Calu3 (cell line): ENCODE data around the gene TRIM38. TPM values are rescaled to one million over a fixed set of nuclear protein-coding genes. Genes with fewer than 3 reads are reported as not detected.

Source experiments
- BruUV-seq: library from RNA; stranded (reverse); fragments of 400-500 nt; replicated peaks from 2 replicates; lab custom pipeline; 2021; lab: Mats Ljungman, UMichigan
- CTCF ChIA-PET: fragments of 300-600 bp; sonication (Branson Sonifier 250); formaldehyde crosslinking; loops from one replicate; lab custom pipeline; 2022; ENCODE audit warnings: antibody characterized with exemption; lab: Charles Lee
- DNase-seq: peaks from one replicate; pipeline ENCODE4 v3.0.0; 2022
- H3K27ac Mint-ChIP-seq: one replicate; pipeline ENCODE4 v1.8.0; 2022; ENCODE audit warnings: mixed read lengths; ENCODE audit not compliant: unreplicated experiment
- H3K27me3 Mint-ChIP-seq: one replicate; pipeline ENCODE4 v1.8.0; 2022; ENCODE audit warnings: mixed read lengths; ENCODE audit not compliant: unreplicated experiment
- H3K36me3 Mint-ChIP-seq: one replicate; pipeline ENCODE4 v1.8.0; 2022; ENCODE audit warnings: mild to moderate bottlenecking, moderate library complexity, mixed read lengths; ENCODE audit not compliant: insufficient read depth, unreplicated experiment
- H3K4me1 Mint-ChIP-seq: one replicate; pipeline ENCODE4 v1.8.0; 2022; ENCODE audit warnings: mild to moderate bottlenecking, low read depth, mixed read lengths; ENCODE audit not compliant: unreplicated experiment
- H3K4me3 Mint-ChIP-seq: one replicate; pipeline ENCODE4 v1.8.0; 2022; ENCODE audit warnings: mild to moderate bottlenecking, low read depth, moderate library complexity, mixed read lengths; ENCODE audit not compliant: unreplicated experiment
- H3K9me3 Mint-ChIP-seq: one replicate; pipeline ENCODE4 v1.8.0; 2022; ENCODE audit warnings: low read depth, mixed read lengths; ENCODE audit not compliant: unreplicated experiment
- CTCF ChIP-seq: fragments of 200-600 bp; IDR thresholded peaks from one replicate; pipeline ENCODE4 v1.8.0; 2022; ENCODE audit warnings: antibody characterized with exemption; ENCODE audit not compliant: unreplicated experiment
- intact Hi-C: fragments of 100-400 bp; cut with micrococcal nuclease; formaldehyde crosslinking; loops from one replicate; pipeline ENCODE4 v1.10.0; 2022; ENCODE audit not compliant: unreplicated experiment
- total RNA-seq: library from RNA; stranded (reverse); gene quantifications from 2 replicates; pipeline ENCODE4 v1.2.3, GENCODE V29; 2022

TRIM38 gene
- total RNA-seq, 1 experiment from 2014 or later: 20.6 TPM

GRCh38 chr6:25952535-25952934 lies 10.1 kb upstream of the TRIM38 start:
- no TSS peak for BruUV-seq
- Mint-ChIP-seq H3K4me3 (no peak overlapping the region), H3K27me3 (no peaks in the 10 kb centered on the region), H3K9me3 (no peaks in the 10 kb centered on the region), H3K4me1 (no peaks in the 10 kb centered on the region), H3K36me3 (no peaks in the 10 kb centered on the region), H3K27ac (no peak overlapping the region)
- no peak for TF ChIP-seq CTCF
- no peak for DNase-seq
- CTCF ChIA-PET: no interaction called here
- intact Hi-C loops: no loop called here

DNA sequence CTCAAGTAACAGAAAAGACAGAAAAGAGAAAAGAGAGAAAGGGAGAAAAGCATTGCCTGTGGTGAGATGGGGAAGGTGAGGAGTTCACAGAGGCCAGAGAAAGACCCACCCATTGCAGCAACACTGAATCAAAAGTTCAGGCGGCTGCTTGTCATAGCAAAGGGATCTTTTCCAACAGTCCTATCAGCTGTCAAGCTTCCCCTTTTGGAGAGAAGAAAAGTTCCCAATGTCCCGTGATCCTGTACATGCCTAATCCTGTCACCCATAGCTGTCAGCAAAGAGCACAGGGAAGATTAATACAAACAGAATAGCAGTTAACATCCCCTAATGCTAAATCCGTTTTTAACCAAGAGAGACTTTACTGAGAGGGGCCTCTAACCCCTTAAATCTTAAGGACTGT lies 8.9 kb upstream of the TRIM38 start:
- no peaks in the 10 kb centered on the region for H3K36me3 Mint-ChIP-seq
- TF ChIP-seq CTCF: no peak

GRCh38 chr6:25954756-25955155 lies 7.8 kb upstream of the TRIM38 start:
- Mint-ChIP-seq H3K4me3 (no peak overlapping the region), H3K27me3 (no peaks in the 10 kb centered on the region), H3K36me3 (no peaks in the 10 kb centered on the region), H3K9me3 (peaks cover 4% of the 10 kb centered on the region), H3K27ac (no peak overlapping the region), H3K4me1 (peaks cover 6% of the 10 kb centered on the region)
- no TSS peak for BruUV-seq
- TF ChIP-seq CTCF: no peak
- intact Hi-C loops: no loop called here
- no peak for DNase-seq
- CTCF ChIA-PET: no interaction called here

More for the DNA sequence above, 8.9 kb upstream of the TRIM38 start:
- CTCF ChIA-PET: no interaction called here
- H3K27me3 Mint-ChIP-seq: no peaks in the 10 kb centered on the region
- no peaks in the 10 kb centered on the region for H3K4me1 Mint-ChIP-seq
- DNase-seq: no peak
- H3K27ac Mint-ChIP-seq: no peak overlapping the region
- no peak overlapping the region for H3K4me3 Mint-ChIP-seq
- intact Hi-C loops: no loop called here
- no TSS peak for BruUV-seq
- peaks cover 4% of the 10 kb centered on the region for H3K9me3 Mint-ChIP-seq

DNA sequence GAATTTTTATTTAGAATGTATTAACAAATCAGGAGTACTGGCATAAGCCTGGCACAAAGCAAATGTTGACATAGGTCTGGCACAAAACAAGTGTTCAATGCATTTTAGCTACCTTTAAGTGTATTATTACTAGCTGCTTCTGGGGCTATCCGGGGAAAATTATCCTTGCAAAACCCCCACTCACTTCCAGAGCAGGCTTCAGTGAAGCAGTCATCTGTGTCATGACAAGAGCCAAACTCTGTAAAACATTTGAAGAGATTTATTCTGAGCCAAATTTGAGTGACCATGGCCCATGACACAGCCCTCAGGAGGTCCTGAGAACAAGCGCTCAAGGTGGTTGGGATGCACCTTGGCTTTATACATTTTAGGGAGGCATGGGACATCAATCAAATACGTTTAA lies 6.4 kb upstream of the TRIM38 start:
- Mint-ChIP-seq H3K4me3 (no peak overlapping the region), H3K27me3 (no peaks in the 10 kb centered on the region), H3K36me3 (no peaks in the 10 kb centered on the region), H3K4me1 (peaks cover 6% of the 10 kb centered on the region), H3K27ac (no peak overlapping the region), H3K9me3 (peaks cover 6% of the 10 kb centered on the region)
- no peak for TF ChIP-seq CTCF
- no TSS peak for BruUV-seq
- CTCF ChIA-PET: no interaction called here
- intact Hi-C loops: no loop called here
- DNase-seq: no peak
